SU-DHL-6 (cell line): ENCODE results near the gene NYNRIN.

Experiments used
- H2AFZ ChIP-seq: fragments of 200-600 bp; sonication (generic); 2 replicates; pipeline ENCODE4 v1.6.1; 2014; ENCODE audit warnings: low read depth, mild to moderate bottlenecking, moderate library complexity, mixed read lengths, antibody characterized with exemption, low read length; ENCODE audit not compliant: severe bottlenecking
- H3F3A ChIP-seq: fragments of 200-600 bp; shearing (Covaris generic); 2 replicates; pipeline ENCODE4 v1.6.0; 2016; ENCODE audit warnings: antibody characterized with exemption, mild to moderate bottlenecking; ENCODE audit not compliant: insufficient read depth
- H3K27ac ChIP-seq: fragments of 200-600 bp; sonication (generic); 2 replicates; pipeline ENCODE4 v1.5.1; 2016; ENCODE audit warnings: low read depth, mild to moderate bottlenecking, low read length, moderate library complexity, mixed read lengths
- H3K27me3 ChIP-seq: fragments of 200-600 bp; sonication (generic), shearing (Covaris generic); 2 replicates; pipeline ENCODE4 v1.6.0; 2014; ENCODE audit warnings: mild to moderate bottlenecking, low read length
- H3K36me3 ChIP-seq: fragments of 200-600 bp; sonication (generic); 2 replicates; pipeline ENCODE4 v1.6.1; 2014; ENCODE audit warnings: mild to moderate bottlenecking, low read length, mixed read lengths
- H3K4me2 ChIP-seq: fragments of 300-600, 200-600 bp; shearing (Covaris generic), sonication (generic); 2 replicates; pipeline ENCODE4 v1.6.0; 2014; ENCODE audit warnings: low read length, low read depth, mild to moderate bottlenecking; ENCODE audit not compliant: poor library complexity, severe bottlenecking
- H3K4me3 ChIP-seq: fragments of 200-600 bp; sonication (generic); 2 replicates; pipeline ENCODE4 v1.5.1; 2014; ENCODE audit warnings: antibody characterized with exemption, low read length, mild to moderate bottlenecking, mixed read lengths; ENCODE audit not compliant: insufficient read depth, poor library complexity, severe bottlenecking
- H3K79me2 ChIP-seq: fragments of 200-600 bp; sonication (generic); 2 replicates; pipeline ENCODE4 v1.6.1; 2014; ENCODE audit warnings: mild to moderate bottlenecking, low read length, moderate library complexity; ENCODE audit not compliant: insufficient read depth
- H3K9ac ChIP-seq: fragments of 200-600 bp; sonication (generic); 2 replicates; pipeline ENCODE4 v1.7.0; 2014; ENCODE audit warnings: mild to moderate bottlenecking, low read length
- H3K9me2 ChIP-seq: fragments of 200-600 bp; sonication (generic); replicated peaks from 2 replicates; pipeline ENCODE4 v1.6.1; 2014; ENCODE audit warnings: low read length; ENCODE audit not compliant: insufficient read depth
- H3K9me3 ChIP-seq: fragments of 200-600 bp; sonication (generic); 2 replicates; pipeline ENCODE4 v1.6.1; 2014; ENCODE audit warnings: low read length, mixed read lengths; ENCODE audit not compliant: insufficient read depth
- H4K20me1 ChIP-seq: fragments of 200-600 bp; sonication (generic); 2 replicates; pipeline ENCODE4 v1.6.1; 2014; ENCODE audit warnings: low read depth, mild to moderate bottlenecking, antibody characterized with exemption, low read length, moderate library complexity, mixed read lengths
- CTCF ChIP-seq: fragments of 200-600 bp; sonication (generic); IDR thresholded peaks from one replicate; pipeline ENCODE4 v1.5.1; 2017; ENCODE audit warnings: antibody characterized with exemption, mild to moderate bottlenecking, low read length, moderate library complexity; ENCODE audit not compliant: insufficient read depth, poor library complexity, severe bottlenecking
- EZH2phosphoT487 ChIP-seq: fragments of 200-600 bp; sonication (generic), shearing (Covaris generic); conservative IDR thresholded peaks from 2 replicates; pipeline ENCODE4 v1.6.1; 2018; ENCODE audit warnings: mild to moderate bottlenecking, antibody characterized with exemption, low read length, moderate library complexity, mixed read lengths

Gene NYNRIN

GRCh38 chr14:24434036-24434435 lies 35.2 kb downstream of the NYNRIN start:
- no peak overlapping the region for H3K4me3 ChIP-seq
- H3K27me3 ChIP-seq = no peaks in the 10 kb centered on the region
- peaks cover 6% of the 10 kb centered on the region; the same call in 1 of the 2 replicates for H3F3A ChIP-seq
- H3K9me2 ChIP-seq = no peaks in the 10 kb centered on the region
- H4K20me1 ChIP-seq = no peaks in the 10 kb centered on the region
- H2AFZ ChIP-seq = no peak overlapping the region
- no peak overlapping the region for H3K9ac ChIP-seq
- H3K27ac ChIP-seq = no peak overlapping the region
- H3K9me3 ChIP-seq = no peaks in the 10 kb centered on the region
- H3K36me3 ChIP-seq = no peaks in the 10 kb centered on the region
- TF ChIP-seq CTCF = no peak
- TF ChIP-seq EZH2phosphoT487 = no peak
- H3K79me2 ChIP-seq = no peaks in the 10 kb centered on the region
- H3K4me2 ChIP-seq = no peak overlapping the region

GRCh38 chr14:24434676-24435075 lies 35.9 kb downstream of the NYNRIN start:
- Histone ChIP-seq H3K27me3 (no peaks in the 10 kb centered on the region), H3F3A (peaks cover 6% of the 10 kb centered on the region; the same call in 1 of the 2 replicates), H3K27ac (no peak overlapping the region), H2AFZ (no peak overlapping the region), H3K9me3 (no peaks in the 10 kb centered on the region), H3K9ac (no peak overlapping the region), H3K79me2 (no peaks in the 10 kb centered on the region), H3K36me3 (no peaks in the 10 kb centered on the region), H4K20me1 (no peaks in the 10 kb centered on the region), H3K4me3 (no peak overlapping the region), H3K9me2 (no peaks in the 10 kb centered on the region), H3K4me2 (no peak overlapping the region)
- TF ChIP-seq EZH2phosphoT487 (no peak), CTCF (no peak)

- no peak for TF ChIP-seq EZH2phosphoT487
- TF ChIP-seq CTCF = no peak
- Histone ChIP-seq H3K9me2 (no peaks in the 10 kb centered on the region), H4K20me1 (no peaks in the 10 kb centered on the region), H3K9me3 (no peaks in the 10 kb centered on the region), H3K4me3 (no peak overlapping the region), H3F3A (peaks cover 6% of the 10 kb centered on the region; the same call in 1 of the 2 replicates), H2AFZ (no peak overlapping the region), H3K9ac (no peak overlapping the region), H3K4me2 (no peak overlapping the region), H3K79me2 (no peaks in the 10 kb centered on the region), H3K27me3 (no peaks in the 10 kb centered on the region), H3K36me3 (no peaks in the 10 kb centered on the region), H3K27ac (no peak overlapping the region)
Observed at GRCh38 chr14:24435192-24435810, 36.5 kb downstream of the NYNRIN start.
